ENCODE results near the gene ITGB3.
"Not testable (repeated sequence)": the region's sequence is repeated elsewhere in the genome, so short reads cannot be mapped to it uniquely, and the experiment has no call there.

The ITGB3 gene

DNA sequence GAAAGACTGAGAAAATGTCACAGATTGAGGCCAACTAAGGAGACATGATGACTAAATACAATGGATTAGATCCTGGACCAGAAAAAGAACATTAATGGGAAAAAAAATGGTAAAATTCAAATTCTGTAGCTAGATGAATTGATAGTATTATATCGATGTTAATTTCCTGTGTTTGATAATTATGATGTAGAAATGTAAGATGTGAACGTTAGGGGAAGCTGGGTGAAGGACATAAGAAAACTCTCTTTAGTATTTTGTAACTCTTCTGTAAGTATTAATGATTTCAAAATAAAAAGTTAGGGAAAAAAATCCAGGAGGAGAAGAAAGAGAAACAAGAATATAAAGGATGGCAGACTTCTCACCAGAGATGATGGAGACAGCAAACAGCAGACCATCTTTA, 2.8 kb upstream of the ITGB3 start:
- no peak for DNase-seq

GRCh38 chr17:47251421-47251940, 2.1 kb upstream of the ITGB3 start:
- DNase-seq = no peak

DNA sequence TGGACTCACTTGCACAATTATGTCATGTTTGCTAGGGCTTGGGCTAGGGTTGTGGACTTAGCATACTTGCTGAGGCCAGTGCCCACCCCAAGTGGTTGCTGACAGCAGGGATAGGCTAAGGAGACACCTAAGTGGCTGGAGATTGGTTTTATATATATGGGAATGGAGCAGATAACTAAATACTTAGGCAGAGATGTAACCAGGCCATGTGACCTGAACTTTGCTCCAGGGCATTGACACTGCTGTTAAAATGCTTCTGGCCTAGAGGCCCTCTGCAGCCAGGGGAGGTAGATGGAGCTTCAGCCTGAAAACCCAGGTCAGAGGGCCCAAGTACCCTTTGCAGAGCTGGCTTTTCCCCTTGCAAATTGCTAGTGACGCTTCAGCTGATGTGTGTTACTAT, 1.4 kb upstream of the ITGB3 start:
- DNase-seq = no peak

DNA sequence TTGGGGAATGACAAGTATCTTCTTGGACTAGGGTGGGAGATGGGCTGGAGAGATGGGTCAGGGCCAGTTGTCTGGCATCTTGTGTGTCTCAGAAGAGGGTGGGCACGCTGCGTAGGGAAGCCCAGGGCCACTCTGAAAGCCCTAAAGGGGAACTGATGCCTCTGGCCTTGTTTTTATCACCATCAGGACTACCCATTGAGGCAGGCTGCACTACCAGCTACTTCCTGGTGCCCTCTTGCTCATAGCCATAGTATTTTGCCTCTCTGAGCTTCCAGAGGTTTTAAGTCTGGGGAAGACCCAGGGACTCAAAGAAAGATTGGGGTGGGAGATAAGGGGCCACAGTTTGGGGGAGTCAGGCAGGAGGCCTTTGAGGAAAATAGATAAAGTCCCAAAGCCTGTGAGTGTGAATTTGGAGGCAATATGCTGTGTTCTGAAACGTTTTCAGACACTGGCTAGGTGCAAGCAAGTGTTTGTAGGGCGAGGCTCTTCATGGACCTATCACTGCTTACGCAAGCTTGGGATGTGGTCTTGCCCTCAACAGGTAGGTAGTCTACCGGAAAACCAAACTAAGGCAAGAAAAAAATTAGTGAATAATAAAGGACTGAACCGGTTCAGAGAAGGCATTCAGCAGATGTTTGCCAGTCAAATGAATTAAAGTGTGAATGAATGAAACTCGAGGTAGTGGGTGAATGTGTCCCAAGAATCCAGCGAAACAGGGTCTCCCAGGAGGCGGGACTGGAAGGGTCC, 688 bp upstream of the ITGB3 start:
- no peak for DNase-seq

- no peak for DNase-seq
These were observed 846 bp downstream of the ITGB3 start for GRCh38 chr17:47254403-47254943.

DNA sequence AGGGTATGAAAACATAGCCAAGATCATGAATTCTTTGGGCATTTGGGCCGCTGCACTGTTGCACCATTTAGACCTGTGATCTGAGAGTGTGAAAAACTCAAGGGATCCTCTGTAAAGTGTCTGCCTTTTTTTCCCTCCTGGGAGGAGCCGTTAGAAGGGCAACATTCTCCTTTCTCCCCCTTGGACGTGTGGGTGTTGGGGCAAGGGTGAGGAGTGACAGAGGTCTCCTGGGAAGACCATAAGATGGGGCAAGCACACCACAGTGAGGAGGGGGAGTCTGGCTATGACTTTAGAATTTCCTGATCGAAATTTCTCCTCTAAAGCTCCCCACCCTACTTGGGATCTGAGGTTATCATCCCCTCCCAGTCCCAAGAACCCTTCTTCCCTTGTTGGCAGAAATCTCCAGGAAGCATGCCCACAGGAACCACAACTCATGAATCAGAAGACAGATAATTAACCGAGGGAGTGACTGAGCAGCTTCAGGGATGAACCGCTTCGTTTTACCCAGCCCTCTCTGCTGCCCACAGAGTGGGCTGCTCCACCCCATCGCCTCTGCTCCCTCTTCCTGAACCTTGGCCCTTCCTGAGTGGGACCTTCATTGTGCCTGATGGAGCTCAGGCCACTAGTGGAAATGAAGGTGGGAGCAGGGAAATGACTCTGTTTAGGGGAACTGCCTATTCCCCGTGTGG, 4.2 kb downstream of the ITGB3 start:
- no peak for DNase-seq

GRCh38 chr17:47262586-47262985, 9.0 kb downstream of the ITGB3 start:
- no peak for DNase-seq

- DNase-seq = no peak
These were observed 10.5 kb downstream of the ITGB3 start for GRCh38 chr17:47264166-47264565.

- no peak for DNase-seq
These were observed 12.4 kb downstream of the ITGB3 start for GRCh38 chr17:47265983-47266541.

- DNase-seq = no peak
These were observed 13.2 kb downstream of the ITGB3 start for GRCh38 chr17:47266782-47267181.

GRCh38 chr17:47267354-47267828, 13.8 kb downstream of the ITGB3 start:
- DNase-seq = no peak

GRCh38 chr17:47268964-47269363, 15.3 kb downstream of the ITGB3 start:
- not testable (repeated sequence) for DNase-seq

DNA sequence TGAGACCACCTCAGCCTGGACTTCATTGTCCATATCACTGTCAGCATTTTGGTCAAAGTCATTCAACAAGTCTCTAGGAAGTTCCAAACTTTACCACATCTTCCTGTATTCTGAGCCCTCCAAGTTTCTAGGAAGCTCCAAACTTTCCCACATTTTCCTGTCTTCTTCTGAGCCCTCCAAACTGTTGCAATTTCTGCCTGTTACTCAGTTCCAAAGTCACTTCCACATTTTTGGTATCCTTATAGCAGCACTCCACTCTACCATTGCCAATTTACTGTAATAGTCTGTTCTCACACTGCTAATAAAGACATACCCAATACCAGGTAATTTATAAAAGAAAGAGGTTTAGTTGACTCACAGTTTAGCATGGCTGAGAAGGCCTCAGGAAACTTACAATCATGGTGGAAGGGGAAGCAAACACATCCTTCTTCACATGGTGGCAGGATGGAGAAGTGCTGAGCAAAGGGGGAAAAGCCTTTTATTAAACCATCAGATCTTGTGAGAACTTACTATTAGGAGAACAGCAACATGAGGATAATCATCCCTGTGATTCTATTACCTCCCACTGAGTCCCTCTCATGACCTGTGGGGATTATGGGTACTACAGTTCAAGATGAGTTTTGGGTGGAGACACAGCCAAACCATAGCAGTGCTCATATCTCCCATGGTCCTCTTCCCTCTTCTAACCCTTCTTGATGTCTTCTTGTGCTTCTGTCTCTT, 16.1 kb downstream of the ITGB3 start:
- not testable (repeated sequence) for DNase-seq

DNA sequence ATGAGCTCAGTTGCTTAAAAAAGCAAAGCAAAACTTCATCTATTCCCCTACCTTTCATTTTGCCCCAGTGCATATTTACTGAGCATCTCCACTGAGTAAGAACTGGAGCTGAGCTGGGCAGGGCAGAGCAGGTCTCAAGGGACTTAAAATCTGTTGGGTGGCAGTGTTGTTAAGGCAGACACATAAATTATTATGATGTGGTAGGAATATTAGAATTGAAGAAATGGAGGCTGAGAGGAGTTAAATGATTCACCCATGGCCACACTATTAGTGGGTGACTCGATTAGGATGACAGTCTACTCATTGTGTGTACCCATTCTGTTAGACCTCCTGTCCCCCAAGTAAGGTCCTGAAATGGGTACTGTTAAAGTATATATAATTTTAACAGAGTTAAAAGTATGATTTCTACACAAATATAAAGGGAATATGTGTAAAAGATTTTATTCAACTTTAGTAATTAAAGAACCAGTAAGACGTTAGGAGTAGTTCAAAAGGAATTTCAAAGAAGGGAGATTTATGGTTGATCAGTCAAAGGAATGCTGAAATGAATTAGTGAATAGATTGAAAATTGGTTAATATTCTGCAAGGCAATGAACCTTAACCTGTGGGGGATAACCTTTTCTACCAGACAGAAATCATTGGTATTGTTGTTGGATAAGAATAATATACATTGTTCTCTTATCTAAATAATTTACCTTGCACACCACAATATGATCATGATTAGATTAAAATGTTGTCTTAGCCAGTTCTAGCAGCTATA, 17.5 kb downstream of the ITGB3 start:
- no peak for DNase-seq

- no peak for DNase-seq
These were observed 18.9 kb downstream of the ITGB3 start for GRCh38 chr17:47272491-47272890.

DNA sequence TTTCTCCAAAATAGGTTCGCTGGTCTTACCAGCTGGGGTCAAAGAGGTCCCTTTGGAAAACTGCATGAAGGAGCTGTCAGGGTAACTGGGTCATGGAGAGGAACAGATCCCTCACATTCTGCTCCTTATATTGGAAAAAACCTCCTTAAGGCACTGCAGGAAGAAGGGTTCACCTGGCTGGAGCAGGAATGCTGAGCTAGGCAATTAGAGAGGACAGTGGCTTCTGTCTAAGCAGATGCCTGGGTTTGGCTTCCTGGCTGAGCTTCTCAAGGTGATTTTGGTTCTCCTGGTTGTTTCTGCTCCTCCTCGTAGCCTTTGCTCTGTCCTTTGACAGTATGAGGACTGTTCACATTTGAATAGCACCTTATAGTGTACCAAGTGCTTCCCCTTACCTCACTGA, 19.6 kb downstream of the ITGB3 start:
- DNase-seq = no peak

DNA sequence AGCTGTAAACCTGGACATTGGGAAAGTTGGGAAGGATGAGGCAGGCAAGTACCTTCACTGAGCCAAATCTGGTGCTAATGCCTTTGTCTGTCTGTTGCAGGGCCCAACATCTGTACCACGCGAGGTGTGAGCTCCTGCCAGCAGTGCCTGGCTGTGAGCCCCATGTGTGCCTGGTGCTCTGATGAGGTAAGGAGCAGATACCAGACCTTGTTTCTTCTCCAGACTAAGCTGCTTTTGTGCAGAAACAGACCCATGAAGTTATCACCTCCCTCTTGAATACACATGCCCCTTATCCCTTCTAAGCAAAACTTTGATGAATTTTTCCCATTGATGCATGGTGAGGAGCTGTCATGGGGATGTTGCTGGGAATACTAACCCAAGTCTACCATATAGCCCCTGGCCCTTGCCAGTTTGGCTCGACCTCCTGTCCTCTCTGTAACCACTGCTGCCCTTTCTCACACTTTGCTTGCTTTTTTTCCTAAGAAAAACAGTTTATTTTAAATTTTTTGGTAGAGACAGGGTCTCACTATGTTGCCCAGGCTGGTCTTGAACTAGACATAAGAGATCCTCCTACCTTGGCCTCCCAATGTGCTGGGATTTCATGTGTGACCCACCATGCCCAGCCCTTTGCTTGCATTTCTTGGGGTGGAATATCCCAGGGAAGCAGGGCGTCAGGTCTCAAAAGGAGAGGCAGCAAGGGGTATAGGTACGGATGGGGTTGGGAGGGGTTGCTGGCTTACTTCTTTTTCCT, 20.9 kb downstream of the ITGB3 start:
- no peak for DNase-seq

GRCh38 chr17:47275245-47275984, 21.8 kb downstream of the ITGB3 start:
- no peak for DNase-seq

- DNase-seq = no peak
These were observed 22.8 kb downstream of the ITGB3 start for GRCh38 chr17:47276444-47276843.

DNA sequence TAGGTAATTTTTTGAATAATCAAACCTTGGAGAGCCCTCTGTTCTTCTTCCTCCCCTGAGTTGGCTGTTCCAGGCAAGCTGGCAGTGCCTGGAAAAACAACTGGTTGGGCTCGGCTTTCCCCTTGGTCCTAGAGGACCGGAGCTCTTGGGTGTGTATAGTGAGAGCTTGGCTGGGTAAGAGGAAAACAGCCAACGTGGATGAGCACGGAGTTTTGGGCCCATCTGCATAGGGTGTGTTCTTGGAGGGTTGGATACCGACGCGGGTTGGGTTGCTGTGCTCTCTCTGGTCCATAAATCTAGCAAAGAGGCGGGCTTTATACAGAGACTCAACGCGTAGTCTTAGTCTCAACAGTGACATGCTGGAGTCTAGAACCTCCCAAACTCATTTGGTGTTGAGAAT, 23.2 kb downstream of the ITGB3 start:
- no peak for DNase-seq

DNA sequence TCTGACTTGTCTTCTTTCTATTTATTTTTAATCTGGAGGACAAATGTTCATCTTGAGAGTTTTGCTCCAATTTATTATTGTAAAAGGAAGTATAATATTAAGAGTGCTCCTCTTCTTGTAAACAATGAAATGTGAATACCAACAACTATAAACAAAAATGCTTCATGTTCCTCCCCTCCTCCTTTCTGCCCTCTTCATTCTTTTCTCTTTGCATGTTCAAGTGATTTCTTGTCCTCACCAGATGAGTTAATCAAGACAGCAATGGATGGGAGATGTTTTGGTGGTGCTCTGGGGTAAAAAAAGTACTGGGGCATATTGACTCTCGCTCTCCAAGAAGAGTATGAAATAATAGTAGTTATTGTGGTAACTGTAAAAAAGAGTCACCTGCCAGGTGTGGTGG, 24.3 kb downstream of the ITGB3 start:
- DNase-seq = no peak
